Nephron (organoid): ENCODE data around the gene MCEE.
A peak's percentile ranks its signal among the peaks of the same experiment; 100 is the strongest.
"Not testable (repeated sequence)": the region's sequence is repeated elsewhere in the genome, so short reads cannot be mapped to it uniquely, and the experiment has no call there.

Source experiments
- H3K27ac Mint-ChIP-seq, 3 experiments: 2 replicates each; pipeline ENCODE4 v1.8.0; 2020; ENCODE audit warnings: mixed read lengths in 3 of 3, mild to moderate bottlenecking in 2 of 3, moderate library complexity in 1 of 3
- H3K27me3 Mint-ChIP-seq: 2 replicates; pipeline ENCODE4 v1.8.0; 2021; ENCODE audit warnings: low read depth, mild to moderate bottlenecking, moderate library complexity, mixed read lengths
- H3K36me3 Mint-ChIP-seq: 2 replicates; pipeline ENCODE4 v1.8.0; 2020; ENCODE audit warnings: low read depth, mixed read lengths
- H3K4me1 Mint-ChIP-seq: 2 replicates; pipeline ENCODE4 v1.8.0; 2020; ENCODE audit warnings: mixed read lengths
- H3K4me3 Mint-ChIP-seq, 3 experiments: 2 replicates each; pipeline ENCODE4 v1.8.0; 2020; ENCODE audit warnings: mild to moderate bottlenecking in 3 of 3, mixed read lengths in 3 of 3, moderate library complexity in 2 of 3
- H3K9me3 Mint-ChIP-seq: 2 replicates; pipeline ENCODE4 v1.8.0; 2020; ENCODE audit warnings: mixed read lengths
- CTCF ChIP-seq, 3 experiments: fragments of 200-600 bp; sonication (generic); IDR thresholded peaks; one replicate each; pipeline ENCODE4 v1.5.0; 2021; ENCODE audit warnings: antibody characterized with exemption in 3 of 3; ENCODE audit not compliant: unreplicated experiment in 3 of 3

Gene MCEE

DNA sequence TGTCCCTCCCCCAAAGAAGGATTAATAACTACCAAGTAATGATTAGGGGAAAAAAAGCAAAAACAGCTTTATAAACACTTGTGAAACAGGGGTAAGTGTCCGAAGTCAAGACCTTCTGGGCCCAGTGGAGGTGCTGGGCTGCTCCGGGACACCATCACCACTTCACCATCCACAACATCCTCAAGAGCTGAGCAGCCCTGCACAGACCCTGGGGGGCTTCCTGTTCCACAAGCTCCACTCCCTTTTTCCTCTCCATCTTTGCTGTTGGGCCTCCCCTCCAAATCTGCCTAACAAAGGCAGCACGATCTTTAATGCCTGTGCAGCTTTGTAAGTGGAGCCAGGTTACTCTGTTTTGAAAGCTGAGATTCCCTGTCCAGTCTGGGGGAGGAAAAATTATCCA lies 46.7 kb downstream of the MCEE start:
- not testable (repeated sequence) for H3K4me1 Mint-ChIP-seq, H3K4me3 Mint-ChIP-seq, H3K9me3 Mint-ChIP-seq, H3K27ac Mint-ChIP-seq, H3K36me3 Mint-ChIP-seq
- peaks cover 28% of the 10 kb centered on the region for H3K27me3 Mint-ChIP-seq

DNA sequence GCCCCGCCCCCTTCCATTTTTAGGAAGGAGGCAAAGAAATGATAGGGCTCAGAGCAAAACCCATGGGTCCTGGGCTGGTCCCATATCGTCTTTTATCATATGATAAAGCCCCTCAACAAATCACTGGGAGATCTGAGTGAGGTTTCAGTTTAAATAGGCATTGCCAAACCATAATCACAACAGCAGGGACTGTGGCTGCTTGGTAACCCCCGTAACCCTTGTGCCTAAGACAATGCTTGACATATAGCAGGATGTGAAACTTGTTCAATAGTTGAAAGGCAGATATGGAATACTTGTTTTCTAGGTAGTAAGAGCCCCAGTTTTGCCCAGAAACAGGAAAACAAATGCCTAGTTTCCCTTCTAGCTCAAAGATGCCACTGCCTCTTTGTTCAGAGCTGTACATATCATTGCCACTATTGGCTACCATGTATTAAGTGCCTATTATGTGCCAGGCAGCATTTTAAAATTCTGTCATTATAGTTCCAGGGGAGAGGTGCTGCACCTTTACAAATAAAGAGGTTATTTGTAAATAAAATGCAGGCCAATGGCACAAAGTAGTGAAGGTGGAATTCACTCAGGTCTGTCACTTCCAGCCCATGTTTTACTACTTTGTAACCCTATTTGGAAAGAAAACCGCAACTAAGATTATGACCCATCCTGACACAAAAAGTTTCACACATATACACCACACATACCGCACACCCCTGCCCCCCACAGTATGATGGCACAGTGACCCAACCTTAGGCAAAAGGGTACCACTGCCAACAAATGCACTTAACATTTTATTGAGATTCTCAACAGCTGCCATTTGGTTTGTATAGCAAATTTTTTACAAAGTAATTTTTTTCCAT lies 47.4 kb downstream of the MCEE start:
- TF ChIP-seq CTCF (IDR thresholded peaks at IDR 0.05; ENCODE audit: unreplicated experiment in 3 of 3): no peak
- H3K27me3 Mint-ChIP-seq: peaks cover 22% of the 10 kb centered on the region
- H3K36me3 Mint-ChIP-seq: peaks cover 11% of the 10 kb centered on the region
- no peak overlapping the region for H3K27ac Mint-ChIP-seq
- peaks cover 10% of the 10 kb centered on the region for H3K4me1 Mint-ChIP-seq
- H3K9me3 Mint-ChIP-seq: no peaks in the 10 kb centered on the region
- H3K4me3 Mint-ChIP-seq: no peak overlapping the region

GRCh38 chr2:71078624-71079023 lies 51.4 kb downstream of the MCEE start:
- Mint-ChIP-seq H3K27me3 (no peaks in the 10 kb centered on the region), H3K4me1 (no peaks in the 10 kb centered on the region), H3K9me3 (no peaks in the 10 kb centered on the region), H3K36me3 (peaks cover 31% of the 10 kb centered on the region), H3K4me3 (no peak overlapping the region), H3K27ac (peak overlapping the region in 1 of 3 experiments; percentile 68)
- no peak for TF ChIP-seq CTCF (IDR thresholded peaks at IDR 0.05; ENCODE audit: unreplicated experiment in 3 of 3)

GRCh38 chr2:71074893-71075395 lies 55.1 kb downstream of the MCEE start:
- no peaks in the 10 kb centered on the region for H3K9me3 Mint-ChIP-seq
- H3K27ac Mint-ChIP-seq: no peak overlapping the region
- no peak overlapping the region for H3K4me3 Mint-ChIP-seq
- no peaks in the 10 kb centered on the region for H3K27me3 Mint-ChIP-seq
- H3K4me1 Mint-ChIP-seq: peaks cover 15% of the 10 kb centered on the region
- H3K36me3 Mint-ChIP-seq: peaks cover 53% of the 10 kb centered on the region
- no peak for TF ChIP-seq CTCF (IDR thresholded peaks at IDR 0.05; ENCODE audit: unreplicated experiment in 3 of 3)

- Mint-ChIP-seq H3K4me1 (peaks cover 25% of the 10 kb centered on the region), H3K9me3 (no peaks in the 10 kb centered on the region), H3K27me3 (no peaks in the 10 kb centered on the region), H3K27ac (no peak overlapping the region), H3K4me3 (no peak overlapping the region), H3K36me3 (peaks cover 49% of the 10 kb centered on the region)
- TF ChIP-seq CTCF (IDR thresholded peaks at IDR 0.05; ENCODE audit: unreplicated experiment in 3 of 3): no peak
Measured at GRCh38 chr2:71073475-71073874, 56.6 kb downstream of the MCEE start.

- Mint-ChIP-seq H3K4me1 (peaks cover 25% of the 10 kb centered on the region), H3K9me3 (no peaks in the 10 kb centered on the region), H3K36me3 (peaks cover 45% of the 10 kb centered on the region), H3K4me3 (no peak overlapping the region), H3K27ac (no peak overlapping the region), H3K27me3 (no peaks in the 10 kb centered on the region)
- no peak for TF ChIP-seq CTCF (IDR thresholded peaks at IDR 0.05; ENCODE audit: unreplicated experiment in 3 of 3)
Measured at GRCh38 chr2:71072492-71072891, 57.5 kb downstream of the MCEE start.
